ENCODE measurements around the gene NKTR. TPM values are rescaled to one million over a fixed set of nuclear protein-coding genes. Genes with fewer than 3 reads are reported as not detected.
A peak's percentile ranks its signal among the peaks of the same experiment; 100 is the strongest.

Gene NKTR
- total and polyA plus RNA-seq, 2 experiments from 2014 or later: 81.3 to 117 TPM

DNA sequence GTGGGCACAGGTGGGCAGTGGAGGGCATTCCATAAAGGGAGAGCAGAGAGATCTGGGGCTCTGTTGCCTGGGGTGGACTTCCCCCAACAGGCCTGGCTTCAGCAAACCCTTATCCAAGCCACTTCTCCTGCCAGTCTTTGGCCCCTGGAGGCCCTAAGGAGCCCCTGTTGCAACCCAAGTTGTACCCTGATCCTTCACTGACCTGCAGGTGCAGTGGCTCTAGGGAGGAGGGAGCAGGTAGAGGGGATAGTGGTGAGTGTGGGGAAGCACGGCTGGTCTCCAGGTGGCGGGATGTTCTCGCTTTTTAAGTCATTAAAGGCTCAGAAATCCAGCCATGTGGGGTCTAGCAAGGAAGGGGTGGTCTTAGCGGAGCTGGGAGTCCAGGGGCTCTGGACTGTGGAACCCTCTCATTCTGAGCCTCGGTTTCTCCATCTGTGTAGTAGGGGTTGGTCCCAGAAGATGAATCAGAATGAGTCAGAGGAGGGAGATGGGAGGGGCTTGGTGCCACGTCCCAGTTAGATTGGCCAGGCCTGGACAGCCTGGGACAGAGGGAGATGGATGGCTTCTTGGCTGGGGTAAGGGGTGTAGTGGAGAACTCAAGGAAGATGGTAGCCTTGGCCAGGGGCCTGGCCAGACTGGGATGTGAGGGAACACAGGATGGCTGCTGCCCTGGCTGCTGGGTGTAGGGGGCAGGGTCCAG, 55.6 kb downstream of the NKTR start:
- Histone ChIP-seq H3F3A (replicated peaks; ENCODE audit: low read depth) (no peaks in the 10 kb centered on the region), H3K79me2 (replicated peaks; ENCODE audit: insufficient read depth) (no peaks in the 10 kb centered on the region), H3K4me1 (ENCODE audit: insufficient read depth) (peaks cover 22% of the 10 kb centered on the region), H2AFZ (no peak overlapping the region), H4K20me1 (replicated peaks; ENCODE audit: insufficient read depth) (no peaks in the 10 kb centered on the region), H3K36me3 (ENCODE audit: insufficient read depth) (no peaks in the 10 kb centered on the region), H3K4me3 (no peak overlapping the region), H3K27ac (ENCODE audit: low read depth) (no peak overlapping the region), H3K27me3 (ENCODE audit: insufficient read depth) (no peaks in the 10 kb centered on the region), H3K4me2 (peak overlapping the region; percentile 72; the same call in 1 of the 2 replicates), H3K9me2 (ENCODE audit: insufficient read depth) (no peaks in the 10 kb centered on the region)
- DNase-seq (ENCODE audit: low spot score) (peak; percentile 28), ATAC-seq (no peak)
- Mint-ChIP-seq H3K4me1 (peaks cover 40% of the 10 kb centered on the region), H3K27me3 (ENCODE audit: insufficient read depth, low read depth, poor library complexity) (peaks cover 17% of the 10 kb centered on the region), H3K27ac (no peak overlapping the region), H3K36me3 (ENCODE audit: low read depth) (peaks cover 1% of the 10 kb centered on the region; the same call in 1 of the 3 replicates), H3K9me3 (no peaks in the 10 kb centered on the region), H3K4me3 (no peak overlapping the region)
- TF ChIP-seq, protein P1, sequence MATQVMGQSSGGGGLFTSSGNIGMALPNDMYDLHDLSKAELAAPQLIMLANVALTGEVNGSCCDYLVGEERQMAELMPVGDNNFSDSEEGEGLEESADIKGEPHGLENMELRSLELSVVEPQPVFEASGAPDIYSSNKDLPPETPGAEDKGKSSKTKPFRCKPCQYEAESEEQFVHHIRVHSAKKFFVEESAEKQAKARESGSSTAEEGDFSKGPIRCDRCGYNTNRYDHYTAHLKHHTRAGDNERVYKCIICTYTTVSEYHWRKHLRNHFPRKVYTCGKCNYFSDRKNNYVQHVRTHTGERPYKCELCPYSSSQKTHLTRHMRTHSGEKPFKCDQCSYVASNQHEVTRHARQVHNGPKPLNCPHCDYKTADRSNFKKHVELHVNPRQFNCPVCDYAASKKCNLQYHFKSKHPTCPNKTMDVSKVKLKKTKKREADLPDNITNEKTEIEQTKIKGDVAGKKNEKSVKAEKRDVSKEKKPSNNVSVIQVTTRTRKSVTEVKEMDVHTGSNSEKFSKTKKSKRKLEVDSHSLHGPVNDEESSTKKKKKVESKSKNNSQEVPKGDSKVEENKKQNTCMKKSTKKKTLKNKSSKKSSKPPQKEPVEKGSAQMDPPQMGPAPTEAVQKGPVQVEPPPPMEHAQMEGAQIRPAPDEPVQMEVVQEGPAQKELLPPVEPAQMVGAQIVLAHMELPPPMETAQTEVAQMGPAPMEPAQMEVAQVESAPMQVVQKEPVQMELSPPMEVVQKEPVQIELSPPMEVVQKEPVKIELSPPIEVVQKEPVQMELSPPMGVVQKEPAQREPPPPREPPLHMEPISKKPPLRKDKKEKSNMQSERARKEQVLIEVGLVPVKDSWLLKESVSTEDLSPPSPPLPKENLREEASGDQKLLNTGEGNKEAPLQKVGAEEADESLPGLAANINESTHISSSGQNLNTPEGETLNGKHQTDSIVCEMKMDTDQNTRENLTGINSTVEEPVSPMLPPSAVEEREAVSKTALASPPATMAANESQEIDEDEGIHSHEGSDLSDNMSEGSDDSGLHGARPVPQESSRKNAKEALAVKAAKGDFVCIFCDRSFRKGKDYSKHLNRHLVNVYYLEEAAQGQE (IDR thresholded peaks at IDR 0.05; ENCODE audit: unreplicated experiment): no peak
- TF ChIP-seq ZNF114 (CRISPR knock-in tag; IDR thresholded peaks at IDR 0.05) (no peak), STAT1 (IDR thresholded peaks at IDR 0.05; ENCODE audit: unreplicated experiment) (no peak), CREB1 (CRISPR knock-in tag; IDR thresholded peaks at IDR 0.05; ENCODE audit: low read depth) (no peak), NANOG (IDR thresholded peaks at IDR 0.05; ENCODE audit: borderline replicate concordance) (no peak), ZNF331 (CRISPR knock-in tag; IDR thresholded peaks at IDR 0.05; ENCODE audit: low read depth) (no peak), POLR2AphosphoS5 (IDR thresholded peaks at IDR 0.05; ENCODE audit: low read depth) (no peak), EZH2phosphoT487 (IDR thresholded peaks at IDR 0.05; ENCODE audit: unreplicated experiment) (no peak), JUNB (IDR thresholded peaks at IDR 0.05; ENCODE audit: unreplicated experiment) (no peak), EZH2 (IDR thresholded peaks at IDR 0.05; ENCODE audit: low read depth, unreplicated experiment) (no peak)
- TF ChIP-seq, protein P2, sequence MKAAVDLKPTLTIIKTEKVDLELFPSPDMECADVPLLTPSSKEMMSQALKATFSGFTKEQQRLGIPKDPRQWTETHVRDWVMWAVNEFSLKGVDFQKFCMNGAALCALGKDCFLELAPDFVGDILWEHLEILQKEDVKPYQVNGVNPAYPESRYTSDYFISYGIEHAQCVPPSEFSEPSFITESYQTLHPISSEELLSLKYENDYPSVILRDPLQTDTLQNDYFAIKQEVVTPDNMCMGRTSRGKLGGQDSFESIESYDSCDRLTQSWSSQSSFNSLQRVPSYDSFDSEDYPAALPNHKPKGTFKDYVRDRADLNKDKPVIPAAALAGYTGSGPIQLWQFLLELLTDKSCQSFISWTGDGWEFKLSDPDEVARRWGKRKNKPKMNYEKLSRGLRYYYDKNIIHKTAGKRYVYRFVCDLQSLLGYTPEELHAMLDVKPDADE (IDR thresholded peaks at IDR 0.05): no peak
- TF ChIP-seq, protein P3, sequence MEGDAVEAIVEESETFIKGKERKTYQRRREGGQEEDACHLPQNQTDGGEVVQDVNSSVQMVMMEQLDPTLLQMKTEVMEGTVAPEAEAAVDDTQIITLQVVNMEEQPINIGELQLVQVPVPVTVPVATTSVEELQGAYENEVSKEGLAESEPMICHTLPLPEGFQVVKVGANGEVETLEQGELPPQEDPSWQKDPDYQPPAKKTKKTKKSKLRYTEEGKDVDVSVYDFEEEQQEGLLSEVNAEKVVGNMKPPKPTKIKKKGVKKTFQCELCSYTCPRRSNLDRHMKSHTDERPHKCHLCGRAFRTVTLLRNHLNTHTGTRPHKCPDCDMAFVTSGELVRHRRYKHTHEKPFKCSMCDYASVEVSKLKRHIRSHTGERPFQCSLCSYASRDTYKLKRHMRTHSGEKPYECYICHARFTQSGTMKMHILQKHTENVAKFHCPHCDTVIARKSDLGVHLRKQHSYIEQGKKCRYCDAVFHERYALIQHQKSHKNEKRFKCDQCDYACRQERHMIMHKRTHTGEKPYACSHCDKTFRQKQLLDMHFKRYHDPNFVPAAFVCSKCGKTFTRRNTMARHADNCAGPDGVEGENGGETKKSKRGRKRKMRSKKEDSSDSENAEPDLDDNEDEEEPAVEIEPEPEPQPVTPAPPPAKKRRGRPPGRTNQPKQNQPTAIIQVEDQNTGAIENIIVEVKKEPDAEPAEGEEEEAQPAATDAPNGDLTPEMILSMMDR (conservative IDR thresholded peaks at IDR 0.05; ENCODE audit: low read depth in 2 of 2): no peak
- TF ChIP-seq, protein P4, sequence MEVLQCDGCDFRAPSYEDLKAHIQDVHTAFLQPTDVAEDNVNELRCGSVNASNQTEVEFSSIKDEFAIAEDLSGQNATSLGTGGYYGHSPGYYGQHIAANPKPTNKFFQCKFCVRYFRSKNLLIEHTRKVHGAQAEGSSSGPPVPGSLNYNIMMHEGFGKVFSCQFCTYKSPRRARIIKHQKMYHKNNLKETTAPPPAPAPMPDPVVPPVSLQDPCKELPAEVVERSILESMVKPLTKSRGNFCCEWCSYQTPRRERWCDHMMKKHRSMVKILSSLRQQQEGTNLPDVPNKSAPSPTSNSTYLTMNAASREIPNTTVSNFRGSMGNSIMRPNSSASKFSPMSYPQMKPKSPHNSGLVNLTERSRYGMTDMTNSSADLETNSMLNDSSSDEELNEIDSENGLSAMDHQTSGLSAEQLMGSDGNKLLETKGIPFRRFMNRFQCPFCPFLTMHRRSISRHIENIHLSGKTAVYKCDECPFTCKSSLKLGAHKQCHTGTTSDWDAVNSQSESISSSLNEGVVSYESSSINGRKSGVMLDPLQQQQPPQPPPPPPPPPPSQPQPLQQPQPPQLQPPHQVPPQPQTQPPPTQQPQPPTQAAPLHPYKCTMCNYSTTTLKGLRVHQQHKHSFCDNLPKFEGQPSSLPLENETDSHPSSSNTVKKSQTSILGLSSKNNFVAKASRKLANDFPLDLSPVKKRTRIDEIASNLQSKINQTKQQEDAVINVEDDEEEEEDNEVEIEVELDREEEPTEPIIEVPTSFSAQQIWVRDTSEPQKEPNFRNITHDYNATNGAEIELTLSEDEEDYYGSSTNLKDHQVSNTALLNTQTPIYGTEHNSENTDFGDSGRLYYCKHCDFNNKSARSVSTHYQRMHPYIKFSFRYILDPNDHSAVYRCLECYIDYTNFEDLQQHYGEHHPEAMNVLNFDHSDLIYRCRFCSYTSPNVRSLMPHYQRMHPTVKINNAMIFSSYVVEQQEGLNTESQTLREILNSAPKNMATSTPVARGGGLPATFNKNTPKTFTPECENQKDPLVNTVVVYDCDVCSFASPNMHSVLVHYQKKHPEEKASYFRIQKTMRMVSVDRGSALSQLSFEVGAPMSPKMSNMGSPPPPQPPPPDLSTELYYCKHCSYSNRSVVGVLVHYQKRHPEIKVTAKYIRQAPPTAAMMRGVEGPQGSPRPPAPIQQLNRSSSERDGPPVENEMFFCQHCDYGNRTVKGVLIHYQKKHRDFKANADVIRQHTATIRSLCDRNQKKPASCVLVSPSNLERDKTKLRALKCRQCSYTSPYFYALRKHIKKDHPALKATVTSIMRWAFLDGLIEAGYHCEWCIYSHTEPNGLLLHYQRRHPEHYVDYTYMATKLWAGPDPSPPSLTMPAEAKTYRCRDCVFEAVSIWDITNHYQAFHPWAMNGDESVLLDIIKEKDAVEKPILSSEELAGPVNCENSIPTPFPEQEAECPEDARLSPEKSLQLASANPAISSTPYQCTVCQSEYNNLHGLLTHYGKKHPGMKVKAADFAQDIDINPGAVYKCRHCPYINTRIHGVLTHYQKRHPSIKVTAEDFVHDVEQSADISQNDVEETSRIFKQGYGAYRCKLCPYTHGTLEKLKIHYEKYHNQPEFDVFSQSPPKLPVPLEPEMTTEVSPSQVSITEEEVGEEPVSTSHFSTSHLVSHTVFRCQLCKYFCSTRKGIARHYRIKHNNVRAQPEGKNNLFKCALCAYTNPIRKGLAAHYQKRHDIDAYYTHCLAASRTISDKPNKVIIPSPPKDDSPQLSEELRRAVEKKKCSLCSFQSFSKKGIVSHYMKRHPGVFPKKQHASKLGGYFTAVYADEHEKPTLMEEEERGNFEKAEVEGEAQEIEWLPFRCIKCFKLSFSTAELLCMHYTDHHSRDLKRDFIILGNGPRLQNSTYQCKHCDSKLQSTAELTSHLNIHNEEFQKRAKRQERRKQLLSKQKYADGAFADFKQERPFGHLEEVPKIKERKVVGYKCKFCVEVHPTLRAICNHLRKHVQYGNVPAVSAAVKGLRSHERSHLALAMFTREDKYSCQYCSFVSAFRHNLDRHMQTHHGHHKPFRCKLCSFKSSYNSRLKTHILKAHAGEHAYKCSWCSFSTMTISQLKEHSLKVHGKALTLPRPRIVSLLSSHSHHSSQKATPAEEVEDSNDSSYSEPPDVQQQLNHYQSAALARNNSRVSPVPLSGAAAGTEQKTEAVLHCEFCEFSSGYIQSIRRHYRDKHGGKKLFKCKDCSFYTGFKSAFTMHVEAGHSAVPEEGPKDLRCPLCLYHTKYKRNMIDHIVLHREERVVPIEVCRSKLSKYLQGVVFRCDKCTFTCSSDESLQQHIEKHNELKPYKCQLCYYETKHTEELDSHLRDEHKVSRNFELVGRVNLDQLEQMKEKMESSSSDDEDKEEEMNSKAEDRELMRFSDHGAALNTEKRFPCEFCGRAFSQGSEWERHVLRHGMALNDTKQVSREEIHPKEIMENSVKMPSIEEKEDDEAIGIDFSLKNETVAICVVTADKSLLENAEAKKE (CRISPR knock-in tag; IDR thresholded peaks at IDR 0.05): no peak

Measured in GM23338 (cell line).